ENCODE data around the gene MED29.
"Not testable (repeated sequence)": the region's sequence is repeated elsewhere in the genome, so short reads cannot be mapped to it uniquely, and the experiment has no call there.

MED29 gene

DNA sequence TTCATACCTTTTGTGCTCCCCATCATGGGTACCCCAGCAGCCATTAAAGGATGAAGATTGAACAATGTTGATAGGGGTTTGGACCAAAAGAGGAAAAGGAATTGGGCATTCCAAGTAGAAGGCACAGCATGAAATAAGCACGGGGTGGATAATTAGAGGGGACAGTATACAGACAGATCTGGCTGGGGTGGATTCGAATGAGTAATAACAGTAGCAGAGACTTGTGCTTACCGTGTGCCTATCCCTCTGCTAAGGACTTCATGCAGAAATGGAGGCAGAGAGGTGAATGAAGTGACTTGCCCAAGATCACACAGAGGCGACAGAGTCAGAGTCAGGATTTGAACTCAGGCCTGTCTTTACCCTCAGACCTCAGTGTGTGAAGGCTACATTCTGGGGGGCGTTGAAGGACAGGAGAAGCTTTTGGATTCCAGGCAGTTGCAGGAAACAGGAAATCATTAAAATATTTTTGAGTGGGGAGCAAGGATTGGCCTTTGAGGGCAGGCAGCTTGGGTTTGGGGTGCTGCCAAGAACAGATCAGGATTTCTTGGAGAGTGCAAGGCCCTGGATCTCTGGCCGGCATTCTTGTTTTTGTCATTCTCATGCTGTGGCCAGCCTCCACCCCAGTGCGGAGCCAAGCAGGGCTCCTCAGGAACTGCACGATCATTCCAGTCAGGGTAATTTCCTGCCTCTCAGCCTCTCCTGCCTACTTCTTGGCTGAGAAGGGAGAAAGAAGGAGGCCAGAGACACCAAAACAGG lies 19.0 kb upstream of the MED29 start:
- no peak for DNase-seq

DNA sequence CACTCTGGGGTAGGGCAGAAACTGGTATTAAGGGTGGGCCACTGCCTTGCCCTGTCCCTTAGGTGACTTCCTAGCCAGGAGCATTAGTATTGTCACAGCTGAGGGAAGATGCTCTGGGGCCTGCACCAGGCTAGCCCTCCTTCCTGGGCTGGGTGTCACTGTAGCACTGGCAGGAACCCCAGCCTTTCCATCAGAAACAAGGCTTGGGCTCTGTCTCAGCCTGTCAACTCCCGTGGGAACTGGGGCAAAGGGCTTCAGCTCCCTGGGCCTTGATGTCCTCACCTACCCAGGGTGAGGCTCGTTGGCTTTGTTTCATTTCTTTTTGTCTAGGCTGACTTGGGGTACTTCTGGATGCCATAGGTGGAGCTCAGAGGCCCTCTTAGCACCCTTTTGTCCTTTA lies 18.2 kb upstream of the MED29 start:
- no peak for DNase-seq

DNA sequence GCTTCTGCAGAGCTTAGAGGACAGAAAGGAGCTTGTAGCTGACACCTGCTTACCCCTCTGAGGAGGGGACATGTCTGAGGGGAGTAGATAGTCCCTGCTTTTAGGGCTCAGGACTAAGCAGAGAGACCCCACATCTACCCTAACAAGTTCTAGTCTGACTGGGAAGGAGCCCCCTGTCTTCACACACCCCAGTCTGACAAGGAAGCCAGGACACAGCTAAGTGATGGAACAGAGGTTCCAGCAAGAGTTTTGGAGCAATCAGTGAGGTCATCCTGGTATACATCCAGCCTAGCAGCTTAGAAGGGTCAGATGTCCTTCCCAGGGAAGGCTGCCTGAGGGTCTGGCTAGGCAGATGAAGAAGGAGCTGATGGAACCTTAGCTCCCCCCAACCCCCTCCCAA lies 15.2 kb upstream of the MED29 start:
- DNase-seq, result no peak

DNA sequence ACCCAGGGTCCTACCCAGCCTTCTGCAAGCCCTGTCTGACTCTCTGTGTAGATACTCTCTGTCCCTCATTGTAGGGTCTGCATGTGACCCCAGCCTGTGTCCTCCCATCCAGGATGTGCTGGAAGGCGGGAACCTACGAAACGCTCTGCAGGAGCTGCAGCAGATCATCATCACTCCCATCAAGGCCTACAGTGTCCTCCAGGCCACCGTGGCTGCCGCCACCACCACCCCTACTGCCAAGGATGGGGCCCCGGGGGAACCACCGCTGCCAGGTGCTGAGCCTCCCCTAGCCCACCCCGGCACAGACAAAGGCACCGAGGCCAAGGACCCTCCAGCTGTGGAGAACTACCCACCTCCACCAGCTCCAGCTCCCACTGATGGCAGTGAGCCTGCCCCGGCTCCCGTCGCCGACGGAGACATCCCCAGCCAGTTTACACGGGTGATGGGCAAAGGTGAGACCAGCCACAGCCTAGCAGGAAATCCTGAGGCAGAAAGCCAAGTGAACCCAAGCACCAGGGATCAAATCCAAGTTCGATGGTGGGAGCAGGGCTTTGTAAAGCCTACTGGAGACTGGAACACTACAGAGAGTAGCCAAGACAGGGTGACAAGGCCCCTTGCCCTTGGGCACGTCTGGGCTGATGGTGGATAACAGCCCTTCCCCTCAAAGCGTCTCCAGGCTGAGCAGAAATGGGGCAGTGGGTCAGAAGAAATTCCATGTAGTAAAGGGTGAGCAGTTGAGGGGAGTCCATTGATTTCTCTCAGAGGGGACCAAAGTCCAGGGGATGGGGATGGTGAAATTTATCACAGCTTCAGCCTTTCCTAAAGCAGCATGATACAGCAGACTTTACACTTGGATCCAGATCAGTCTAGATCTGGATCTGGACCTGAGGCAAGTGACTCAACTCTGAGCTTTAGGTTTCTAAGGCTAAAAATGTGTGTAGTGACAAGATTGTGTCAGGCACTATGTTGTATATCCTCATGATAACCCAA lies 13.5 kb upstream of the MED29 start:
- no peak for DNase-seq

DNA sequence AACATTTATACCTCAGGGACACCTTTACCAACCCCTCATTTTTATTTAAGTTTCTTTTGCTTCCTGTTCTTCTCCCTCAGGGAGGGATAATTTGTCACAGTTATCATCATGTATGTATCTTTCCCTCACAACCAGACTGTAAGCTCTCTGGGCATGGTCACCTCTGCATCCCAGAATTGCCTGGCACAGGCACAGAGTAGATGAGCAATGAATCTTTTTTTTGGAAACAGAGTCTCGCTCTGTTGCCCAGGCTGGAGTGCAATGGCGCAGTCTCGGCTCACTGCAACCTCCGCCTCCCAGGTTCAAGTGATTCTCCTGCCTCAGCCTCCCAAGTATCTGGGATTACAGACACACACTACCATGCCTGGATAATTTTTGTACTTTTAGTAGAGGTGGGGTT lies 11.8 kb upstream of the MED29 start:
- DNase-seq, result not testable (repeated sequence)

DNA sequence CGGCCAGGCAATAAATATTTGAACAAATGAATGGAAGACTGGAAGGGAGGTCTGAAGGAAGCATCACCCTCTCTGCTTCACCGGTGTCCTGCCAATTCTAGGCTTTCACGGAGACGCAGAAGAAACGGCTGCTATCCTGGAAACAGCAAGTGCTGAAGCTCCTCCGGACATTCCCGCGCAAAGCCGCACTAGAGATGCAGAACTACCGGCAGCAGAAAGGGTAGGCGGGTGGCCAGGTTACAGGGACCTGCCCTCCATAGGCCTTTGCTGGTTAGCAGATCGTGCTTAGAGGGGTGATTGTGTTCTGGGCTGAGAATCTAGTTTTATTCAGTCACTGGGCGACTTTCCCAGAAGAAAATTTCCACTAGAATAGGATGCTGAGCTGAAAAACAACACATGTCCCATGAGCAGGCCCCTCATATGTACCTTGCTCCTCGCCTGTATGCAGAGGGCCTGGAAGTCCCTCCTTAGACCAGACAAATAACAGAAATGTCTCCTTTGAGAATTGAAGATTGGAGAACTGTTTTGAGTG lies 11.2 kb upstream of the MED29 start:
- DNase-seq, result no peak

DNA sequence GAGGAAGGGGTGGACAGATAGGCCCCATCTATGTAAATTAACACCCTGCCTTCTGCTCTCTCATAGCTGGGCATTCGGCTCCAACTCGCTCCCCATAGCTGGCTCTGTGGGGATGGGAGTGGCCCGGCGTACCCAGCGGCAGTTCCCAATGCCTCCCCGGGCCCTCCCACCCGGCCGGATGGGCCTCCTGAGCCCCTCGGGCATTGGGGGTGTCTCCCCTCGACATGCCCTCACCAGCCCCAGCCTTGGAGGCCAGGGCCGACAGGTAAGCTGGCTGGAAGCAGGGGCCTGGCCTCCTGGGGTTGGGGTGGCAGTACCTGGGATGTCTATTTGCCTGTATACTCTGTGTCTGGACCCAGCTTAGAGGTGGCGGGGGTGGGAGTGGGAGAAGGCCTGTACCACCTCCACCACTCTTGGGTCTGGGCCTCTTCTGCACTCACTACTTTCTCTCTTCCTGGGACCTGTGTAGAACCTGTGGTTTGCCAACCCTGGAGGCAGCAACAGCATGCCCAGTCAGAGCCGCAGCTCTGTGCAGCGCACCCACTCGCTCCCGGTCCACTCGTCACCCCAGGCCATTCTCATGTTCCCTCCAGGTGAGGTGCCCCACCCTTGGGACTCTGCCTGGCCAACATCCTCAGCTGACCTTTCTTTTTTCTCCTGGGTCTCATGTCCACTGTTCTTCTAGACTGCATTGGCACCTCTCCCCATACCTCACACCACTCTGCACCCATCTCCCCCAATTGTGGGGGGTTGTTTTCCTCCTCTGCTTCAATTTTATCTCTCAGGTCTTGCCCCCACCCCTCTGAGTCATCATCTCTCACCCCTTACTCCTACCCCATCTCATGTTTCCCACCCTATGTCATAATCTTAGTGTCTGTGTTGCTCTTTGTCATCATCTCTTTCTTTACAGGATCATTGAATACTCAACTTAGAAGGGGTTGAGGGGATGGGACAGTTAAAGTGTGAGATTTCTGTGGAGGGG lies 10.4 kb upstream of the MED29 start:
- no peak for DNase-seq

DNA sequence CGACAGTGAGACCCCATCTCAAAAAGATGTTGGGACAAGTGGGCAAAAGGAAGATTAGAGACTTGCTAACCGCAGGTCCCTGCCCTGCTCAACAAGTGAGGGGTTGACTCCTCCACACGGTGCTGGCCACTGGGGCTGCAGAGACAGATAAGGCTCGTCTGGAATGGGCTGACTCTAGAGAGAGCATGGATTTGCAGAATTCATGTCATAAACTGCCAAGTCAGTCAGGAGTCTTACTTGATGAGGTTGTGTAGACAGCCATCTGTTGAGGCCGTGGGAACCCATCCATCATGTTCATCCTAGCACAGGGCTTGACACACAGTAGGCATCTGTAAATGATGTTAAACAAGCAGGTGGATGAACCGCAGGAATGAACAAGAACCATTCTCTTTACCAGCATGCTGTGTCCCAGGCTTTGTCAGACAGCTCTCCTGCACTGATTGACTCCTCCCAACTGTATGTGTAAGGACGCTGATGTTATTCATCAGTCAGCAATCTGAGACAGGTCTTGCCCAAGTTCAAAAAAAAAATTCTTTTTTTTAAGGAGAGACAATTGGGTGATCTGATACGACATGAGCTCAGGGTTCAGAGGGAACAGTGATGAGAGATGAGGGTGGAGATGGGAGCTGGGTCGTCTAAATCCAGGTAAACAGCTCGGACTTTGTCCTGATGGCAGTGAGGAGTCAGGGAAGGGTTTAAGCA lies 9.1 kb upstream of the MED29 start:
- DNase-seq, result no peak

DNA sequence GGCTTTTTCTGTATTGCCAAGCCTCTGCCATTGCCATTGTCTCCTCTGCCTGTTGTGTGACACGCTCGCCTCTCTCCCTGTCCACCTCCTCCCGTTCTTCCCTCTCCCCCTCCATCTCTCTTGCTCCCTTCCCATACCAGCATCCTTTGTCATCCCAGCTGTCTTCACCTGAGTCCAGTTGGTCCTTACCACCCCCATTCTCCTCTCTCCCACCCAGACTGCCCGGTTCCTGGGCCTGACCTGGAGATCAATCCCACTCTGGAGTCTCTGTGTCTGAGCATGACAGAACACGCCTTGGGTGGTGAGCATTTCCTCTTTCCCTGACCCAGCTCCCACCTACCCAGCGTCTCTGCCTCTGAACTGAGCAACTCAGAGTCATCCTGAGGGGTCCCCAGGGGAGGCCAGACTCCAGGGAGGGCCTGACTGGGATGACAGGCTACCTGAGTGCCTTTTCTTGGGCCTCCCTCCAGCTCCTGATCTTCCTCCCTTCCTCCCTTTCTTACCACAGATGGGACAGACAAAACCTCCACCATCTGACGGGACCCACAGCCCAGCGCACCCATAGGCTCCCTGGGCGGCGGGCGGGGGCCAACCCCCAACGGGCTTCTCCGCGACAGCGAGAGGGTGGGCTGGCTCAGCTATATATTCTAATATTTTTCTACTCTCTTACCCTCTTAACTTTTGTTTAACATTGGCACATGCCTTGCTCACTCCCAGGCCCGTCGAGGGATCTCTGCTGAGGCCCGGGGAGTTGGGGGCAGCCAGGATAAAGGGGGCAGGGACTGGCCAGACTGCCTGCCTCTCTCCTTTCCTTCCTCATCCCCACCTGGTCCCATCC lies 8.0 kb upstream of the MED29 start:
- DNase-seq, result no peak

DNA sequence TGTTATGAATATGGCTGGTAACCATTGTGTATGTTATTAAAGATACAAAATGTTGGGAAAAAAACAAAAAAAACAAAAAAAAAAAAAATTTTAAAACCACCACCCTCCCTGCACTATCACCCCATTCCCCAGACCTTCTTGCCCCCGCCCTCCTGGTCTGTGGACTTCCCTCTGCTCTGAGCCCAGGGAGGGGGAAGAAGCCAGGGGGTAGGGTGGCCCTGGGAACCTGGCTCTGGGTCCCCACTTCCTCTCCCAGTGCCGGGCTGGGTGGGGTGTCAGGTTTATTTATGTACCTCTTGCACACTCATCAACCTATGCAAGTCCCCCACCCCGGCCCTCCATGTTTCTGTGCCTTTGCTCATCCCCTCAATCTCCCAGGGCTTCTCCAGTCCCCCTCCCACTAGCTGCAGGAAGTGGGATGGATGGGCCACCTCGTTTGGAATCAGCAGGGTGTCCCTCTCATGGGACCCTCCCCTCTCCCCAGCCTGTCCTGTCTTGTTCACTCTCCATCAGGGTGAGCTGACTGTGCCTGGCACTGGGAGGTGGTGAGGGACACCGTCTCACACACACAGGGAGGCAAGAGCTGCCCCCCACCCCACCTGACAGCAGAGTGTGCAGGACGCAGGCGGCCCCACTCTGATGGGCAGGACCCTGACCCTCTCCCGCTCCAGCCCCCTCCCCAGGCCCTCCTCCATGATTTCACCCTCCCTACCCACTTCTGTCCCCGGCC lies 6.2 kb upstream of the MED29 start:
- no peak for DNase-seq

DNA sequence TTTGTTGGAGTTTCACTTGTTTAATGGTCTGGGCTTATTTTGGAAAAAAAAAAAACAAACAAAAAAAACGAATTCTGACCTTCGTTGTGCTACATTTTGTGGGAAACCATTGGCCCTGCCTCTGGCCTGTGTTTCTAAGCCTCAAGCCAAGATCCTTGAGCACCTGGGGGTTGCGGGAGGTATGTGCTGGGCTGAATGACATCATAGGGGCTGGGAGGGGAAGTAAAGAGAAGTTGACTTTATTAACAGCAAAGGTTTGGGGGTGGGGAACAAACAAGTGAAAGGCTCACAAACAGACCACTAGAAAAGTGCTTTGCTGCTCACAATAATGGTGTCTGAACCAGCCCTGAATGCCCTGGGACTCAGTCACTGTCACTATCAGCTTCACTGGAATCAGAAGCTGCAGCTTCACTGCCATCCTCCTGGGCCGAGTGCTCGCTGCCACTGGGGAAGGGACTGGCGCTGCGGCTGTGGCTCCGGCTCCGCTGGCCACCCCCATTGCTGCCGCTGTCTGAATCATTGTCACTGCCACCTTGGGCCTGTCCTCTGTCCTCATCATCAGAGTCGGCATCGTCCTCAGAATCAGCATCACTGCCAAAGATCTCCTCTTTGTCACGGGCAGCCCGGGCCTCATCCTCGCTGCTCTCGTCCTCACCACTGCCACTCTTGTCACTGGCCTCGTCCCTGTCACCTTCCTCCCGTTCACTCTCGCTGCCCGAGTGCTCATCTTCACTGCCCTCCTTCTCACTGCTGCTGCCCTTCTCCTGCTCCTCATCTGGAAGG lies 5.4 kb upstream of the MED29 start:
- no peak for DNase-seq

DNA sequence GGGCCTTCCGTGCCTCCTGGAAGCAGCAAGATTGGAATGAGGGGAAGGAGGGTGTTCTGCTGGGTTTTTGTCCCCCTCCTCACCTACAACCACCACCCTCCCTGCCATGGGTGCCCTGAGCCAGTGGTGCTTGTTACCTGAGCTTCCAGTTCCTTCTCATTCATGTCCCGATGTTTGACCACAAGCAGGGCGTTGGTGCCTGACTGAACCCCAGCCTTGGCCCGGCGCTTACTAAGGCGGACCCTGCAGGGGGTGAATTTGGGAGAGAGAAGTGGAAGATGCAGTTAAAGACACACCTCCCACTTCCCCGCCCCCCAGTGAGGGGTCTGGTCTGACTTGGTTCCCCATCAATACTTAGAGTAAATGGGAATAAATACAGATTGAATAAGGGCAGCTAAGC lies 4.6 kb upstream of the MED29 start:
- no peak for DNase-seq

DNA sequence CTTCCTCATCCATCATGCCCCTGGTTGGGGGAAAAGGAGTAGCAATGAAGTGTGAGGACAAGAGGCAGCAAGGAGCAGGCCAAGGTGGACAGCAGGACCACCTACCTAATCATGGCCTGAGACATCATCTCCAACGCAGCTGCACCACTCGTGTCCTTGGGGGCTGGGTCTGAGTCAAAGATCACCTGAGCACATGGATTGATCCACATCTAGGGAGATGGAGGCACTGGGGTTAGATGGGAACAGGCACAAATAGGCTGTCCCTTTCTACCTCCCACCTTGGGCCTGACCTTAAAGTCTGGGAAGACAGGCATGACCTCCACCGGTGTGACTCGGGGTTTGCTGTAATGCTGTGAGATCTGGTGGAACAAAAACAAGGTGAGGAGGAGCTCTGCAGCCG lies 2.5 kb upstream of the MED29 start:
- no peak for DNase-seq

DNA sequence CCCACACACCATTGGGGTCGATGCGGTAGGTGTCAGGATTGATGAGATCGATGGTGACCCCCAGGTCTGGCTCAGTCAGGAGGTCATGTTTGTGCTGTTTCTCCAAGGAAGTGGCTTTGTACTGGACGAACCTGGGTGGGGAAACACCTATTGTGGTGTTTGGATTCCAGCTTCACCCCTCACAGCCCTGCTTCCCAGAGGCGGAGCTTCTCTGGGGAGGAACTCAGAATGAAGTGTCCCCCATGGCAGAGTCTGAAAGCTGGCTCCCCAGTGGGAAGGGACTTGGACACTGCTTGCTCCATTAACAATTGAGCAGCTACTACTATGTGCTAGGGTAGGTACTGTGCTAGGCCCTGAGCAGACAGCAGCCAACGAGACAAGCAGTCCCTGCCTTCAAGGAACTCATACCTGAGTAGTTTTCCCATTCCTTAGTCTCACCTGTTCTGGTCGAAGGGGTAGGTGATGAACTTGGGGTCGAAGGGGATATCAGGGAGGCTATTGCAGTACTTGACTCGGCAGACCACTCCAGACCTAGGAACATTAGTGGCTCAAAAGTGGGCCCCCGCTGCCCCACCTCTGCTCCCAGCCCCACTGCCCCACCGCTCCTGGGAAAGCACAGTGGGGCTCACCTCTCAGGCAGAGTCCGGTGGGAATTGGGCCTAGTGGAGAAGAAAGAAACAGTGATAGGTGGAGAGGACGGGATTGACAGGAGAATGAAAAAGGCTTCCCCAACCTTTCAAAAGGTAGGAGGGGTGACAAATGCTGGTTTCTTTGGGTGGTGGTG lies 1.4 kb upstream of the MED29 start:
- no peak for DNase-seq

DNA sequence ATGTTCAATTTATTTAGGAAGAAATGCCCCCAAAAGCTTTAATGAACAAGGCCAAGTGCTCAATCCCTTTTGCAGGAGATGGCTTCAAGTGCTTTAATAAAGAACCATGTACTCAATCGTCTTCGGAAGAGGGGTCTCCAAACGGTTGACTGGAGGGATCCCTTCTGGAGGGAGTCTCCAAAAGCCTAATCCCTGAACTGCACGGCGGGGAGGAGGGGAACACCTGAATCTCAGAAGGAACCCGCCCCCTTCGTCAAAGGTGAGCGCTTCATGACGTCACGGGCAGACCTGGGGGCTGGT lies 777 bp upstream of the MED29 start:
- DNase-seq, result peak; percentile 76

DNA sequence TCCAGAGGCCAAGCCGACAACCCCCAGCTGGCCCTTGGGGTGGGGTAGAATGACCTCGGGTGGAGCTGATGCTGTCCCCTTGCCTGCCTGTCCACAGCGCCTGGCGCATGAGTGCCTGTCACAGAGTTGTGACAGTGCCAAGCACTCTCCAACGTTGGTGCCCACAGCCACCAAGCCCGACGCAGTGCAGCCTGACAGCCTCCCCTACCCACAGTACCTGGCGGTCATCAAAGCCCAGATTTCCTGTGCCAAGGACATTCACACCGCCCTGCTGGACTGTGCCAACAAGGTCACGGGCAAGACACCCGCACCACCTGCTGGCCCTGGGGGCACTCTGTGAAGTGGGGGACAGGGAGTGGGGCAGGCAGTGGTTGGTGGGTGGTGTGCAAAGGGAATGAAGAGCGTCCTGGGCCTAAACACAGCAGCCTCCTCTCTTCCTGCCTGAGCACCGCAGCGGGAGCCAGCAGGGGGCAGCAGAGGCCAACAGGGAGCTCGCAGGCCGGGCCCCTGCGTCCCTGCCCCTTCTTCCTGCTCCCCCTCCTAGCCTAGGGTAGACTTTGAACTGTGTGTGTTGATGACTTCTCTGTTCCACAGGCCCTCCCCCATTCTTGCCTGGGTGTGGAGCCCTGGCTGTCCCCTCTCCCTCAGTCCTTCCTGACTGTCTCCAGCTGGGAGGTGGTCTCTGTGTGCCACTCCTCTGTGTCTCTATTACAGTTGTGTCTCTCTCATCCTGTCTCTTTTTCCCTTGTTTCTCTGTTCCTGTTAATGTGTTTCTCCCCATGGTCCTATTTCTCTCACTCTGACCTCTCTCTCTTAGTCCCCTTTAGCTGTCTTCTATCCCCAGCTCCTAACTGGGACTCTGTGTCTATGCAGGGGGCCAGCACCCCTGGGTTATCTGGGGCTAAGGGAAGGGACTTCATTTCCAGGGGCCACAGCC lies 6.5 kb downstream of the MED29 start:
- DNase-seq, result peak; percentile 97

DNA sequence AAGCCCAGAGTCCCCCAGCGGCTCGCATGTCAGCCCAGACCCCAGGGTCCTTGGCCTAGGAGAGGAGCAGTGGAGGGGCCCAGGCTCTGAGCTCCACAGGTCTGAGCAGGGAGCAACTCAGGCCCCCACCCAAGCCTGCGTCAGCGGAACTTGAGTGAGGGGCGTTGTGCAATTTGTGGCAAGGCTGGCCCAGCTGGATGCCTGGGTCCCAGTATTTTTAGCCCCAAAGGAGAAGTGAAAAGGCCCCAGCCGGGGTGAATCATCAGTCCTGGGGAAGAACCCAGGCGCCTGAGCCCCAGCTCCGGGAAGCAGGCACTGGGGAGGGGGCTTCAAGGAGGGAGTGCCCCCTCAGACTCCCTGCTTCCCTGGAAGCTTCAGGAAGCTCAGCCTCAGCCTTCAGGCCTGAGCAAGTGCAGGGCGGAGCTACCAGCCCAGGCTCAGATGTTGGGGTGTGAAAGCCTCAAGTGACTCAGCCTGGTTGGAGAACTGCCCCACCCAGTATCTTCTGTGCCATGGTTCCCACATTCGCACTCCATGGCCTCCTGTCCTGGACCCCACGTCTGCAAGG lies 7.2 kb downstream of the MED29 start:
- DNase-seq, result peak; percentile 78
